GM19438 (cell line): ENCODE measurements around the gene KLHL5.

ENCODE experiments used
- ATAC-seq: cut with Tn5 transposase; IDR thresholded peaks from one replicate; pipeline ENCODE4 v1.9.1; 2021; ENCODE audit warnings: low read depth; ENCODE audit not compliant: unreplicated experiment

Gene KLHL5

GRCh38 chr4:39043058-39043860 lies 18.8 kb upstream of the KLHL5 start:
- no peak for ATAC-seq

- no peak for ATAC-seq
Observed at GRCh38 chr4:39043861-39044363, 18.1 kb upstream of the KLHL5 start.

GRCh38 chr4:39044364-39044955 lies 17.6 kb upstream of the KLHL5 start:
- peak; percentile 60 for ATAC-seq

GRCh38 chr4:39044956-39045826 lies 16.8 kb upstream of the KLHL5 start:
- peak; percentile 25 for ATAC-seq

- no peak for ATAC-seq
Observed at GRCh38 chr4:39045827-39046221, 16.2 kb upstream of the KLHL5 start.

GRCh38 chr4:39046249-39046648 lies 15.8 kb upstream of the KLHL5 start:
- no peak for ATAC-seq

- no peak for ATAC-seq
Observed at GRCh38 chr4:39047681-39048080, 14.4 kb upstream of the KLHL5 start.

GRCh38 chr4:39048311-39048710 lies 13.7 kb upstream of the KLHL5 start:
- ATAC-seq: no peak

GRCh38 chr4:39050590-39050989 lies 11.4 kb upstream of the KLHL5 start:
- no peak for ATAC-seq

GRCh38 chr4:39051492-39051891 lies 10.5 kb upstream of the KLHL5 start:
- no peak for ATAC-seq

- ATAC-seq: no peak
Observed at GRCh38 chr4:39053983-39054382, 8.0 kb upstream of the KLHL5 start.

GRCh38 chr4:39054497-39054896 lies 7.5 kb upstream of the KLHL5 start:
- no peak for ATAC-seq

- ATAC-seq: no peak
Observed at GRCh38 chr4:39056023-39056422, 6.0 kb upstream of the KLHL5 start.

- no peak for ATAC-seq
Observed at GRCh38 chr4:39061457-39061856, 575 bp upstream of the KLHL5 start.

GRCh38 chr4:39062770-39063097 lies 702 bp downstream of the KLHL5 start:
- no peak for ATAC-seq

- no peak for ATAC-seq
Observed at GRCh38 chr4:39063430-39063829, 1.4 kb downstream of the KLHL5 start.

GRCh38 chr4:39066371-39066770 lies 4.3 kb downstream of the KLHL5 start:
- ATAC-seq: no peak

- no peak for ATAC-seq
Observed at GRCh38 chr4:39067031-39067430, 5.0 kb downstream of the KLHL5 start.

GRCh38 chr4:39067451-39067850 lies 5.4 kb downstream of the KLHL5 start:
- ATAC-seq: no peak

- ATAC-seq: no peak
Observed at GRCh38 chr4:39068907-39069306, 6.9 kb downstream of the KLHL5 start.

- ATAC-seq: no peak
Observed at GRCh38 chr4:39078829-39079228, 16.8 kb downstream of the KLHL5 start.
